Activated naive CD4-positive, alpha-beta T cell treated with anti-CD3 and anti-CD28 coated beads, Interleukin-2, amount 50 U/mL, for 24 hours (primary cell): ENCODE measurements around the gene TPGS1.

Source experiments
- H3K27ac Mint-ChIP-seq: one replicate; pipeline ENCODE4 v1.8.0; 2021; ENCODE audit warnings: mild to moderate bottlenecking, mixed read lengths
- H3K27me3 Mint-ChIP-seq: one replicate; pipeline ENCODE4 v1.8.0; 2021; ENCODE audit warnings: mixed read lengths
- H3K36me3 Mint-ChIP-seq: one replicate; pipeline ENCODE4 v1.8.0; 2021; ENCODE audit warnings: mixed read lengths
- H3K4me1 Mint-ChIP-seq: one replicate; pipeline ENCODE4 v1.8.0; 2021; ENCODE audit warnings: mixed read lengths
- H3K4me3 Mint-ChIP-seq: one replicate; pipeline ENCODE4 v1.8.0; 2021; ENCODE audit warnings: mild to moderate bottlenecking, mixed read lengths
- H3K9me3 Mint-ChIP-seq: one replicate; pipeline ENCODE4 v1.8.0; 2021; ENCODE audit warnings: mixed read lengths

The TPGS1 gene

GRCh38 chr19:488505-489417, 18.5 kb upstream of the TPGS1 start:
- Mint-ChIP-seq H3K27ac (peak overlapping the region; percentile 88), H3K4me3 (peak overlapping the region; percentile 86), H3K27me3 (peaks cover 3% of the 10 kb centered on the region), H3K36me3 (no peaks in the 10 kb centered on the region), H3K9me3 (no peaks in the 10 kb centered on the region), H3K4me1 (peaks cover 2% of the 10 kb centered on the region)

DNA sequence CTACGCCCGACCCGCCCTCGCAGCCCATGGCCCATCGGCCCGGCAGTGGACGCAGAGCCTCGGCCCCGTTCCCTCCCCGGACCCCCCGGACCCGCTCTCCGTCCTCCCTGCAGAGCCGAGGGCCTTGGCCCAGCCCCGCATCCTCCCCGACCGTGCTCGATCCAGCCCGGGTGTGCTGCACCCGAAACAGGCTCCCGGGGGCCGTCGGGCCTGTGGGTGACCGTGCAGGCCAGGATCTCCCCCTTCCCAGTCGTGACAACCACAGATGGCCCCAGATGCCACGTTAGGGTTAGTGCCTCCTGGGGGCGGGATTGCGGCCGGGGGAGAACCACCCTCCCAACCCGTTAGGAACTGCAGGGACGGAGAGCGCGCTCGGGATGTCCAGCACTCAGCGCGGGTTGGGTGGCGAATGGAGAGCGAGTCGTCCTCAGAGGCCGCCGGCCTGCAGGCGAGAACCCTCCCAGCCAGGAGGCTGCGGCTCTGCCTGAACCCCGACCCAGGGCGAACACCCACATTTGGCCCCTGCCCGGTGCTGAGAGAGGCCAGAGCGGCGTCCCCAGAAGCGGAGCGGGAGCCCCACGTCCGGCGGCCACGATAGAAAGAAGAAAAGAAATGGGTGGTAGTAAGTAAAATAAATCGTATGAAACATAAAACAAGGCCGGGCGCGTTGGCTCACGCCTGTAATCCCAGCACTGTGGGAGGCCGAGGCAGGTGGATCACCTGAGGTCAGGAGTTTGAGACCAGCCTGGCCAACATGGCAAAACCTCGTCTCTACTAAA, 17.7 kb upstream of the TPGS1 start:
- H3K27ac Mint-ChIP-seq = peak overlapping the region; percentile 72
- peaks cover 2% of the 10 kb centered on the region for H3K27me3 Mint-ChIP-seq
- H3K4me3 Mint-ChIP-seq = peak overlapping the region; percentile 79
- H3K9me3 Mint-ChIP-seq = no peaks in the 10 kb centered on the region
- no peaks in the 10 kb centered on the region for H3K36me3 Mint-ChIP-seq
- peaks cover 4% of the 10 kb centered on the region for H3K4me1 Mint-ChIP-seq

DNA sequence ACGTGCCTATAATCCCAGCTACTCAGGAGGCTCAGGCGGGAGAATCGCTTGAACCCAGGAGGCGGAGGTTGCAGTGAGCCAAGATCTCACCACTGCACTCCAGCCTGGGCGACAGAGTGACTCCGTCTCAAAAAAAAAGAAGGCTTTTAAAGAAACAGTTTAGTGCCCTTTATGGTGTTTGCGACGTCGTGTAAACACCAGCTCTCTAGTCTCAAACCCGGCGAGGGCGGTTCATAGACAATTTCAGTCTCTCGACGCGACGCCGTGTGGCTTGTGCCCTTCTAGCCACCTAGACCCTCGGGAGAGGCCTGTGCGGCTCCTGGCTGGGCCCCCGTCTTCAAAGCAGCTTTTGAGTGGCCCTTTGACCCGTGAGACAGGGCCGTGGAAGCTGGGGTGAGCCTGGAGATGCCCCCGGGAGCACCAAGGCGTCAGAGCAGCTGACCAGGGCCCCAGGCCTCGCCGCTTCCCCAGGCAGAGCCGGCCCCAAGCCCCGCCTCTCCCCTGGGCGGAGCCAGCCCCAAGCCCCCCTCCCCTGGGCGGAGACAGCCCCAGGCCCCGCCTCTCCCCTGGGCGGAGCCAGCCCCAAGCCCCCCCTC, 16.1 kb upstream of the TPGS1 start:
- no peak overlapping the region for H3K4me3 Mint-ChIP-seq
- H3K27ac Mint-ChIP-seq = no peak overlapping the region
- peaks cover 2% of the 10 kb centered on the region for H3K27me3 Mint-ChIP-seq
- H3K36me3 Mint-ChIP-seq = no peaks in the 10 kb centered on the region
- no peaks in the 10 kb centered on the region for H3K9me3 Mint-ChIP-seq
- H3K4me1 Mint-ChIP-seq = peaks cover 4% of the 10 kb centered on the region

- H3K27ac Mint-ChIP-seq = no peak overlapping the region
- H3K4me1 Mint-ChIP-seq = peaks cover 4% of the 10 kb centered on the region
- H3K36me3 Mint-ChIP-seq = no peaks in the 10 kb centered on the region
- peaks cover 2% of the 10 kb centered on the region for H3K27me3 Mint-ChIP-seq
- H3K4me3 Mint-ChIP-seq = no peak overlapping the region
- H3K9me3 Mint-ChIP-seq = no peaks in the 10 kb centered on the region
Measured at GRCh38 chr19:492091-492531, 15.2 kb upstream of the TPGS1 start.

GRCh38 chr19:493391-494170, 13.7 kb upstream of the TPGS1 start:
- H3K4me3 Mint-ChIP-seq = no peak overlapping the region
- H3K4me1 Mint-ChIP-seq = peaks cover 4% of the 10 kb centered on the region
- no peaks in the 10 kb centered on the region for H3K36me3 Mint-ChIP-seq
- peaks cover 2% of the 10 kb centered on the region for H3K27me3 Mint-ChIP-seq
- H3K9me3 Mint-ChIP-seq = no peaks in the 10 kb centered on the region
- H3K27ac Mint-ChIP-seq = no peak overlapping the region

GRCh38 chr19:494171-495080, 12.9 kb upstream of the TPGS1 start:
- Mint-ChIP-seq H3K27ac (no peak overlapping the region), H3K4me1 (peaks cover 8% of the 10 kb centered on the region), H3K36me3 (no peaks in the 10 kb centered on the region), H3K4me3 (no peak overlapping the region), H3K27me3 (peaks cover 6% of the 10 kb centered on the region), H3K9me3 (no peaks in the 10 kb centered on the region)

- Mint-ChIP-seq H3K27ac (no peak overlapping the region), H3K36me3 (no peaks in the 10 kb centered on the region), H3K9me3 (no peaks in the 10 kb centered on the region), H3K4me3 (no peak overlapping the region), H3K27me3 (peaks cover 7% of the 10 kb centered on the region), H3K4me1 (peaks cover 8% of the 10 kb centered on the region)
Measured at GRCh38 chr19:495081-495401, 12.3 kb upstream of the TPGS1 start.

- Mint-ChIP-seq H3K36me3 (no peaks in the 10 kb centered on the region), H3K4me1 (peaks cover 8% of the 10 kb centered on the region), H3K9me3 (no peaks in the 10 kb centered on the region), H3K27ac (no peak overlapping the region), H3K27me3 (peaks cover 7% of the 10 kb centered on the region), H3K4me3 (peak overlapping the region; percentile 30)
Measured at GRCh38 chr19:495402-496111, 11.7 kb upstream of the TPGS1 start.

DNA sequence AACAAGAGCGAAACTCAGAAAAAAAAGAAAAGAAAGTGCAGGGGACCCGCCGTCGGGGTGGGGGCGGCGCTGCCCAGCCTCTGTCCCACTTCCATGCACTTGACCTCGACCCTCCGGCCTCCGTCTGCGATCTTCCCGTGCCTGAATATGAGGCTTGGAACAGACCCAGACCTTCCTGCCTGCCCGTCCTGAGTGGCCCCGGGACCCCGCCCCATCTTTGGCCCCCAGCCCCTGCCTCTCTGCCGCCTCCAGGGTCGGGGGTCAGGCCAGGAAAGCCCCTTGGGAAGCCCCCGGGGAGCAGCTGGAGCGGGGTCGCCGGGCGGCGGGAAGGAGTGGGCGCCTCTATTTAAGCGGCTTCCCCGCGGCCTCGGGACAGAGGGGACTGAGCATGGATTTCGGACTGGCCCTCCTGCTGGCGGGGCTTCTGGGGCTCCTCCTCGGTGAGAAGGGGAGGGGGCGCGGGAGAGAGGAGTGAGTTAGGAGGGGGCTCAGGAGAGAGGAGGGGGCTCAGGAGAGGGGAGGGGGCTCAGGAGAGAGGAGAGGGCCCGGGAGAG, 11.1 kb upstream of the TPGS1 start, which contains the start of gene MADCAM1:
TSS of gene MADCAM1 (plus strand) at position 375 of the 554 bp plus-strand sequence. CDS start at position 389, 14 bp downstream.
- Mint-ChIP-seq H3K27ac (no peak within 1 kb of the TSS), H3K36me3 (no peaks in the 10 kb centered on the region), H3K4me1 (peaks cover 8% of the 10 kb centered on the region), H3K9me3 (no peaks in the 10 kb centered on the region), H3K4me3 (peak within 1 kb of the TSS; percentile 30), H3K27me3 (peaks cover 7% of the 10 kb centered on the region)

DNA sequence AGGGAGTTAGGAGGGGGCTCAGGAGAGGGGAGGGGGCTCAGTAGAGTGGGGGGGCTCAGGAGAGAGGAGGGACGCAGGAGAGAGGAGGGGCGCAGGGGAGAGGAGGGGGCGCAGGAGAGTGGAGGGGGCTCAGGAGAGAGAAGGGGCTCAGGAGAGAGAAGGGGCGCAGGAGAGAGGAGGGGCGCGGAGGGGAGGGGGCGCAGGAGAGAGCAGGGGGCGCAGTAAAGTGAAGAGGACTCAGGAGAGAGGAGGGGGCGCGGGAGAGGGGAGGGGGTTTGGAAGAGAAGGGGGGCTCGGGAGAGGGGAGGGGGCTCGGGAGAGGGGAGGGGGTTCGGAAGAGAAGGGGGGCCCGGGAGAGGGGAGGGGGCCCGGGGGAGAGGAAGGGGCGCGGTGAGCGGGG, 10.3 kb upstream of the TPGS1 start:
- H3K9me3 Mint-ChIP-seq = no peaks in the 10 kb centered on the region
- H3K27me3 Mint-ChIP-seq = peaks cover 7% of the 10 kb centered on the region
- peaks cover 8% of the 10 kb centered on the region for H3K4me1 Mint-ChIP-seq
- H3K4me3 Mint-ChIP-seq = no peak overlapping the region
- no peaks in the 10 kb centered on the region for H3K36me3 Mint-ChIP-seq
- no peak overlapping the region for H3K27ac Mint-ChIP-seq

- no peak overlapping the region for H3K27ac Mint-ChIP-seq
- H3K4me3 Mint-ChIP-seq = no peak overlapping the region
- H3K4me1 Mint-ChIP-seq = peaks cover 8% of the 10 kb centered on the region
- H3K27me3 Mint-ChIP-seq = peaks cover 7% of the 10 kb centered on the region
- H3K36me3 Mint-ChIP-seq = no peaks in the 10 kb centered on the region
- H3K9me3 Mint-ChIP-seq = no peaks in the 10 kb centered on the region
Measured at GRCh38 chr19:497491-497868, 9.8 kb upstream of the TPGS1 start.

GRCh38 chr19:497869-498510, 9.3 kb upstream of the TPGS1 start:
- Mint-ChIP-seq H3K27ac (no peak overlapping the region), H3K4me1 (peaks cover 8% of the 10 kb centered on the region), H3K4me3 (no peak overlapping the region)

GRCh38 chr19:498511-498891, 8.8 kb upstream of the TPGS1 start:
- Mint-ChIP-seq H3K27ac (no peak overlapping the region), H3K27me3 (peaks cover 7% of the 10 kb centered on the region), H3K9me3 (no peaks in the 10 kb centered on the region), H3K4me3 (no peak overlapping the region), H3K36me3 (no peaks in the 10 kb centered on the region), H3K4me1 (peaks cover 8% of the 10 kb centered on the region)

More at GRCh38 chr19:497869-498510, 9.3 kb upstream of the TPGS1 start:
- H3K27me3 Mint-ChIP-seq = peaks cover 7% of the 10 kb centered on the region
- no peaks in the 10 kb centered on the region for H3K9me3 Mint-ChIP-seq
- no peaks in the 10 kb centered on the region for H3K36me3 Mint-ChIP-seq
